ENCODE measurements around the gene NPC1L1.

Gene NPC1L1

GRCh38 chr7:44489955-44490350 lies 51.2 kb downstream of the NPC1L1 start:
- H3K4me3 ChIP-seq (replicated peaks in 1 of 2; ENCODE audit: low read depth in 2 of 2, low read length in 2 of 2) = peak overlapping the region; percentile 79 to 83
- no peak for TF ChIP-seq CTCF (IDR thresholded peaks at IDR 0.05; ENCODE audit: low read depth, low read length)
- peak; percentile 26 to 52 for DNase-seq (ENCODE audit: low read depth in 2 of 2)

GRCh38 chr7:44488955-44489354 lies 52.2 kb downstream of the NPC1L1 start:
- H3K4me3 ChIP-seq (replicated peaks in 1 of 2; ENCODE audit: low read depth in 2 of 2, low read length in 2 of 2) = peak overlapping the region in 1 of 2 donors; percentile 83
- no peak for DNase-seq (ENCODE audit: low read depth in 2 of 2)
- no peak for TF ChIP-seq CTCF (IDR thresholded peaks at IDR 0.05; ENCODE audit: low read depth, low read length)

- peak; percentile 18 to 39 for DNase-seq (ENCODE audit: low read depth in 2 of 2)
- H3K4me3 ChIP-seq (replicated peaks in 1 of 2; ENCODE audit: low read depth in 2 of 2, low read length in 2 of 2) = no peak overlapping the region
- TF ChIP-seq CTCF (IDR thresholded peaks at IDR 0.05; ENCODE audit: low read depth, low read length) = peak; percentile 8
These were observed 54.4 kb downstream of the NPC1L1 start for GRCh38 chr7:44486693-44487092.

GRCh38 chr7:44486001-44486400 lies 55.1 kb downstream of the NPC1L1 start:
- DNase-seq (ENCODE audit: low read depth in 2 of 2) = no peak
- no peak for TF ChIP-seq CTCF (IDR thresholded peaks at IDR 0.05; ENCODE audit: low read depth, low read length)
- no peak overlapping the region for H3K4me3 ChIP-seq (replicated peaks in 1 of 2; ENCODE audit: low read depth in 2 of 2, low read length in 2 of 2)

GRCh38 chr7:44484482-44485313 lies 56.4 kb downstream of the NPC1L1 start:
- no peak overlapping the region for H3K4me3 ChIP-seq (replicated peaks in 1 of 2; ENCODE audit: low read depth in 2 of 2, low read length in 2 of 2)
- peak in 1 of 2 donors; percentile 26 for DNase-seq (ENCODE audit: low read depth in 2 of 2)
- no peak for TF ChIP-seq CTCF (IDR thresholded peaks at IDR 0.05; ENCODE audit: low read depth, low read length)

- DNase-seq (ENCODE audit: low read depth in 2 of 2) = no peak
- H3K4me3 ChIP-seq (replicated peaks in 1 of 2; ENCODE audit: low read depth in 2 of 2, low read length in 2 of 2) = no peak overlapping the region
- no peak for TF ChIP-seq CTCF (IDR thresholded peaks at IDR 0.05; ENCODE audit: low read depth, low read length)
These were observed 58.3 kb downstream of the NPC1L1 start for GRCh38 chr7:44482502-44483485.

Data from cardiac fibroblast (primary cell).